BLaER1 treated with 17β-estradiol and CSF1 and Interleukin-3, amounts not matched to agents 10 nM and 100 nM (cell line): ENCODE measurements around the gene RACK1.
"Not testable (repeated sequence)": the region's sequence is repeated elsewhere in the genome, so short reads cannot be mapped to it uniquely, and the experiment has no call there.

Source experiments
- H3K27ac ChIP-seq, 11 experiments: shearing (Covaris generic); formaldehyde crosslinking; 2 replicates each; pipeline ENCODE4 v1.8.1; 2022
- H3K27me3 ChIP-seq, 11 experiments: shearing (Covaris generic); formaldehyde crosslinking; 2 replicates each; pipeline ENCODE4 v1.8.1; 2022
- H3K36me3 ChIP-seq, 11 experiments: shearing (Covaris generic); formaldehyde crosslinking; 2 replicates each; pipeline ENCODE4 v1.8.1; 2022
- H3K4me1 ChIP-seq, 10 experiments: shearing (Covaris generic); formaldehyde crosslinking; 2 replicates each; pipeline ENCODE4 v1.8.1; 2022
- H3K4me2 ChIP-seq, 11 experiments: shearing (Covaris generic); formaldehyde crosslinking; 2 replicates each; pipeline ENCODE4 v1.8.1; 2022
- H3K4me3 ChIP-seq, 10 experiments: shearing (Covaris generic); formaldehyde crosslinking; 2 replicates each; pipeline ENCODE4 v1.8.1; 2022
- H3K9ac ChIP-seq, 11 experiments: shearing (Covaris generic); formaldehyde crosslinking; 2 replicates each; pipeline ENCODE4 v1.8.1; 2022
- H3K9me3 ChIP-seq, 11 experiments: shearing (Covaris generic); formaldehyde crosslinking; replicated peaks in 1 of 11; 2 replicates each; pipeline ENCODE4 v1.8.1; 2022
- H4K20me1 ChIP-seq, 11 experiments: shearing (Covaris generic); formaldehyde crosslinking; 2 replicates each; pipeline ENCODE4 v1.8.1; 2022
- Cebpa-rat ChIP-seq, 11 experiments: shearing (Covaris generic); IDR thresholded peaks; 2 replicates each; pipeline ENCODE4 v1.8.1; 2022

Gene RACK1

DNA sequence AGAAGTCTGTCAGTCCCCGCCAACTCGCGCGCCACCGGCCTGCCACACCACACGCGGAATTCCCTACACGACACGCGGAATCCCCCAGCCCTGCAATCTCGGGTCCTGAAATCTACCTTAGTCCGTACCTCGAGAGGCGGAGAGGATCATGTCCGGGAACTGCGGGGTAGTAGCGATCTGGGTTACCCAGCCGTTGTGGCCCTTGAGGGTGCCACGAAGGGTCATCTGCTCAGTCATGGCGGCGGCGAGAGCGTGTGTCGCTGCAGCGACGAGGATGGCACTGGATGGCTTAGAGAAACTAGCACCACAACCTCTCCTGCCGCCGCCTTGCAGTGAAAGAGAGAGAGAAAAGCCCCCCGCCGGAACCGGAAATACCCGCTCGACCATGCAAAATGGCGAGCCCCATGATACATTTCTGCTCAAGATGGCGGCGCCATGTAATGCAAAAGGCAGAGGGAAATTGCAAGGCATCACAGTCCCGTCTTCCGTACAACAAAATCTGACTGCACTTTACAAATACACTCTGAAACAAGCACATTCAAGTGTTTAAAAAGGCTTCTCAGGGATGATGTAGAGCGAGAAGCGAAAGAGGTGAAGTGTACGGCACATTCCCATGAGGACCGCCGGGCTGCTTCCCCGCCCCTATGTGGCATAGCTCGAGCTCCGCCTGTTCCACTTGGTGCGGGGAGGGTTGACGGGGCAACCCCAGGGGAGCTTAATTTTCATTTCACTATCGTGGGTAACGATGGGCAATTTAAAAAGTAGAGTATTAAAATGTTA is at the start of gene RACK1:
RACK1 (minus strand) TSS at position 343 of the 780 bp plus-strand sequence; CDS start at position 237, 106 bp downstream.
- Histone ChIP-seq H4K20me1 (peaks cover 52 to 65% (median 58%) of the 10 kb centered on the region in 11 experiments), H3K27me3 (no peaks in the 10 kb centered on the region), H3K36me3 (peaks cover 41 to 46% (median 45%) of the 10 kb centered on the region in 11 experiments), H3K9ac (peak within 1 kb of the TSS; percentile 90 to 99 (median 97)), H3K27ac (peak within 1 kb of the TSS; percentile 91 to 99 (median 96)), H3K4me3 (peak within 1 kb of the TSS; percentile 72 to 98 (median 90)), H3K4me1 (peaks cover 61 to 74% (median 69%) of the 10 kb centered on the region in 10 experiments), H3K9me3 (no peaks in the 10 kb centered on the region), H3K4me2 (peak within 1 kb of the TSS; percentile 94 to 100 (median 99))
- no peak for TF ChIP-seq Cebpa-rat (IDR thresholded peaks at IDR 0.05)

DNA sequence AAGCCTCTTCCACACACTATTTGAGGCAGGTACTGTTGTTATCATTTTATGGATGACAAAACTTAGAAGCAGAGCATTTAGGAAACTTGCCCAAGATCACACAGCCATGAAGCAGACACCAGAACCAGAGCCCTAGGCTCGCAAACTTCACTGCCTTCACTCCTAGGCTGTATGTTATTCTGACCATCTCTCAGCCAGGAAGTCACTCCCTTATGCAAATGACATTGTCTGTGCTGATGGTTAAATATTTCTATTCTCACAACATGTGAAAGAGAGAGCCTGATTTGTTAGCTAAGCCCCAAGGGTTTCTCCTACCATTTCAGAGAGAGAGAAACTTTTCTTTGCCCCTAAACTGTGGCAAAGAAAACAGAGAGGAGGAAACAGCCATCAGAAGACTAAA is 43.6 kb upstream of the RACK1 start:
- H3K4me2 ChIP-seq = peak overlapping the region in 2 of 11 experiments; percentile 5 to 15; a peak in 2 of 22 replicates
- H4K20me1 ChIP-seq, H3K4me3 ChIP-seq, H3K27me3 ChIP-seq, H3K9ac ChIP-seq, H3K4me1 ChIP-seq, H3K36me3 ChIP-seq, H3K27ac ChIP-seq, H3K9me3 ChIP-seq: not testable (repeated sequence)

DNA sequence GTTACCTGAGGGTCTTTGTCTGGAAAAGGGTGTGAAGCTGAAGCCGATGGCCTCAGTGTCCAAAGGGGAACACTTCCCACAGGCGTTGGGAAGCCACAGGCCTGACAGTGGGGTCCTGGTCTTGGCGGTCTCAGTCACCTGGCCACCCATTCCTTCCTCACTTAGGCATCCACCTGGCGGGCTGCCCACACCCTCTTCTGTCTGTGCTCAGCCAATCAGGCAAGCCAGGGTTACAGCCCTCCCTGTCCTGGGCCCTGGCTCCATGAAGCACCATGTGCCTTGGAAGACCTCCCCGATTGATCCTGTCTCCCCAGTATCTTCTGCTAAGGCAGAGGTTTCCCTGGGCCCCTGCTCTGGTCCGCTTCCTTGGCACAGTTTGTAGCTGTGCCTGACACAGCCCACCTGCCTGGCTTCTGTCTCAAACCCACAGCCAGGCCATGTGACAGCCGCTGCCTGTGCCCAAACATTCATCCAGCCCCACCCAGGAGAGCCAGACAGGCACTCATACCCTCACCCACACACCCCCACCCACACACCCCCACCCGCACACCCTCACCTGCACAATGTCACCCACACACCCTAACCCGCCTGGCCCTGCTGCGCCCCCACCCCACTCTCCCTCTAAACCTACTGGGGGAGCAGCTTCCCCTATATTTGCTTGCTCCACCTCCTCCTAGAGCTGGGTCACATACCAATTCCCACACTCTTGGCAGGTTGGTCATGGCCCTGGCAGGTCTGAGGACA is 42.4 kb upstream of the RACK1 start:
- not testable (repeated sequence) for H3K27me3 ChIP-seq, H4K20me1 ChIP-seq, H3K9me3 ChIP-seq, H3K27ac ChIP-seq, H3K4me2 ChIP-seq, H3K9ac ChIP-seq, H3K4me1 ChIP-seq, H3K36me3 ChIP-seq, H3K4me3 ChIP-seq

DNA sequence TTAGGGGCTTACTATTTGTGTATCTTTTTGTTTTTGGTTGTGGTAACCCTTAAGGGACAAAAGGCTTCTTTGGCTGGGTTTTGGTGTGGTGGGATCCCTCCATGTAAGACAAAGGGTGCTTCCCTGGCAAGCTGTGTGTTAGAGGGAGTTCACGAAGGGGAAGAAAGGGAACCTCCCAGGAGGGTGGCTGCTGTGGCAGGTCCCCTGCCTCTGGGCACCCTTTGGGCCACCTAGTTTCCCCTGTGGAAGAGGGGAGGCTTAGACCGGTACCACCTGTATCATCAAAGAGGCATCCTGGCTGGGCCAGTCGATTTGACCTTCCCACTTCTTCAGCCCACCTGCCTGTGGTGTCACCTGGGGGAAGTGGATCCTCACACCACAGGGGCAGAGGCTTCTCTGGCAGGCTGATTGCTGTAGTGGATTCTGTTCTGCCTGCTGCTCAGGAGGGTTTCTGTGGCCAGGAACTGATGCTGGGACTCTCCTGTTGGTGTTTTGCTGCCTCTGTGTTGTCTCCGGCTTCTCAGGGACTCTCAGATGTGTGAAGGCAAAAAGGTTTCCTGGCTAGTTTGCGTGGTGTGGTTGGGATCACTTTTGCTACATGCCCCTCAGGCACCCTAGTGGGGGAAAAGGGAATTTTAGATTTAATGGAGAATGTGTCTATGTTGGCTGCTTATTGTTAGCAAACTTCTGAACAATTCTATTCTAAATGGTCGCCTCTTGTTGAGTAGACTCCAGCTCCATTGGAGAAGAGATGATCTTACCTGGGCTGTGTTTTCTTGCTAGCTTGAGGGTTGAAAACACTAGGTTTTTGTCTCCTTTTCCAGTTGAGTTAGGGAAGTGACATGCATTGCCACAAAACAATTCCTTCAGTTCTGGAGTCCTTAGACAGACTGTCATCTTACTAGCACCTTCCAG is 40.4 kb upstream of the RACK1 start:
- not testable (repeated sequence) for H4K20me1 ChIP-seq, H3K27me3 ChIP-seq, H3K36me3 ChIP-seq, H3K27ac ChIP-seq, H3K4me2 ChIP-seq, H3K4me1 ChIP-seq, H3K9me3 ChIP-seq, H3K4me3 ChIP-seq
- H3K9ac ChIP-seq = 0 out of 22 replicates have a peak overlapping the region, but pooled peaks of 1 of the 11 experiments have one; percentile 5

DNA sequence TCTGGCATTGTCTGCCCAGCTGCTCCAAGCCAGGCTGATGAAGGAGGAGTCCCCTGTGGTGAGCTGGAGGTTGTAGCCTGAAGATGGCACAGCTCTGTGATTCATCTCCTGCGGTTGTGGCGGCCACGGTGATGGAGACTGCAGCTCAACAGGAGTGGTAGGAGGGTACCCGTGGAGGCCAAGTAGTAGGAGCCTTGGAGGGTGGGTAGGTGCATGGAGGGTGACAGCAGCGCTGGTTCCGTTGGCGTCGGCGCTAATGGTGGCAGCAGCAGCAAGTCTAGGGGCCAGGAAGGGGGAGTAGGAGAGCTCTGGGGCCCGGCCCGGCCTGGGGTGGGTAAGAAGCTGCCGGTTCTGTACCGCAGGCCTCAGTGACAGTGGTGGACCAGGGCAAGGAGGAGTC is 39.6 kb upstream of the RACK1 start:
- H3K27me3 ChIP-seq = no peaks in the 10 kb centered on the region
- H3K27ac ChIP-seq = no peak overlapping the region
- H3K4me3 ChIP-seq = no peak overlapping the region
- H3K9ac ChIP-seq = no peak overlapping the region
- H3K4me2 ChIP-seq = no peak overlapping the region
- TF ChIP-seq Cebpa-rat (IDR thresholded peaks at IDR 0.05) = no peak
- no peaks in the 10 kb centered on the region for H4K20me1 ChIP-seq
- H3K36me3 ChIP-seq = no peaks in the 10 kb centered on the region
- peaks cover 0 to 10% (median 0%) of the 10 kb centered on the region in 10 experiments; a peak in 2 of 20 replicates for H3K4me1 ChIP-seq
- H3K9me3 ChIP-seq = no peaks in the 10 kb centered on the region

DNA sequence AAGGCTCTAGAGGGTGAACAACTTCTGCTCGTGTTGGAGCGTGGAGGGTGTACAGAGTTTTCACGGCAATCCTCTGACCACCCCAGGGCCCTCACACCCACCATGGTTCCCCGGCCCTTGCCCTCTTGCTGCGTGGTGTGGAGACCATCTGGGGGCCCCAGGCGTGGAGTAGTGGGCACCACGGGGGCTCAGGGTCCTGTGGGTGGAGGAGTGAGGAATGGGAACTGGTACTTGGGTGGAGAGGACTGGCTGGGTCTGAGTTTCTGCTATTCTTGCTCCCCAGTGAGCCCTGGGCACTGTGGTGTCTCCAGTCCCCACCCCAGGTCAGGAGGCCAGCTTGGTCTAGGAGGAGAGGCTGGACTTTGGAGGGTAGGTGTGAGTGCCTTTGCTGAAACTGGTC is 39.2 kb upstream of the RACK1 start:
- Histone ChIP-seq H3K4me1 (peaks cover 0 to 10% (median 0%) of the 10 kb centered on the region in 10 experiments; a peak in 2 of 20 replicates), H3K9me3 (no peaks in the 10 kb centered on the region), H3K4me2 (no peak overlapping the region), H3K27ac (no peak overlapping the region), H3K9ac (no peak overlapping the region), H3K27me3 (no peaks in the 10 kb centered on the region), H4K20me1 (no peaks in the 10 kb centered on the region), H3K4me3 (no peak overlapping the region), H3K36me3 (no peaks in the 10 kb centered on the region)
- no peak for TF ChIP-seq Cebpa-rat (IDR thresholded peaks at IDR 0.05)

DNA sequence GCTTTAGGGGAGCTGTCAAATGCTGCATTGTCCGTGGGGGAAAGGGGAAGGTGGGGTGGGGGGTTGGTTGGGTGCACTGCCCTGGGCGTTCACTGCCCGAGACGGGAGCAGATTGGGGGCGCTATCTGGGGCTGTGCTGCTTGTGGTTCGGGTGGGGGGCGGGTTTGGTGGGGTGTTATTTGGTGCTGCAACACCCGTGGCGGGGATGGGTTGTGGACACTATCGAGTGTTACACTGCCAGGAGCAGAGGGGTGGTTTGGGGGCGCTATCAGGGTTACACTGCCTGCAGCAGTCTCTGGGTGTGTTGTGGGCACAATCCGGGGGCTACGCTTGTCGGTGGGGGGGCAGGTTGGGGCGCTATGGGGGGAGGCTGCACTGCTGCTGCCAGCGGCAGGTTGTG is 38.7 kb upstream of the RACK1 start:
- H3K4me1 ChIP-seq, H3K27ac ChIP-seq, H3K4me2 ChIP-seq, H3K36me3 ChIP-seq, H3K27me3 ChIP-seq, H4K20me1 ChIP-seq, H3K4me3 ChIP-seq, H3K9ac ChIP-seq, H3K9me3 ChIP-seq: not testable (repeated sequence)

DNA sequence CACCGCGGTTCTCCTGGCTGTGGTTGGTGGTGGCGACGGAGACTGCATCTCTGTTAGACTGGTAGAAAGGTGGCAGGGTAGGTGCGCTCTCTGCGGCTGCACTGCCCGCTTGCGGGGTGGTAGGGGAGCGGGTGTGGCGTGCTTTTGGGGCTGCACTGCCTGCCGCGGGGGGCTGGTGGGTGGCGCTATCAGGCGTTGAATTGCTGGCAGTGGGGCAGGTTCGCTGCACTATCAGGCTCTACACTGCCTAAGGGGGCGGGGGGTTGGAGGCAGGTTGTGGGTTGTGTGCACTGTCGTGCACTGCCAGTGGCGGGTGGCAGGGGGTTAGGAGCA is 38.2 kb upstream of the RACK1 start:
- H3K27me3 ChIP-seq = no peaks in the 10 kb centered on the region
- H3K4me1 ChIP-seq = peaks cover 0 to 1% (median 0%) of the 10 kb centered on the region in 10 experiments; a peak in 1 of 20 replicates
- H3K27ac ChIP-seq = no peak overlapping the region
- no peak for TF ChIP-seq Cebpa-rat (IDR thresholded peaks at IDR 0.05)
- H4K20me1 ChIP-seq = no peaks in the 10 kb centered on the region
- H3K9me3 ChIP-seq = no peaks in the 10 kb centered on the region
- H3K4me3 ChIP-seq = no peak overlapping the region
- no peak overlapping the region for H3K9ac ChIP-seq
- H3K36me3 ChIP-seq = no peaks in the 10 kb centered on the region
- no peak overlapping the region for H3K4me2 ChIP-seq
